ENCODE data around the gene EEIG1.
"Not testable (repeated sequence)": the region's sequence is repeated elsewhere in the genome, so short reads cannot be mapped to it uniquely, and the experiment has no call there.

Gene EEIG1

DNA sequence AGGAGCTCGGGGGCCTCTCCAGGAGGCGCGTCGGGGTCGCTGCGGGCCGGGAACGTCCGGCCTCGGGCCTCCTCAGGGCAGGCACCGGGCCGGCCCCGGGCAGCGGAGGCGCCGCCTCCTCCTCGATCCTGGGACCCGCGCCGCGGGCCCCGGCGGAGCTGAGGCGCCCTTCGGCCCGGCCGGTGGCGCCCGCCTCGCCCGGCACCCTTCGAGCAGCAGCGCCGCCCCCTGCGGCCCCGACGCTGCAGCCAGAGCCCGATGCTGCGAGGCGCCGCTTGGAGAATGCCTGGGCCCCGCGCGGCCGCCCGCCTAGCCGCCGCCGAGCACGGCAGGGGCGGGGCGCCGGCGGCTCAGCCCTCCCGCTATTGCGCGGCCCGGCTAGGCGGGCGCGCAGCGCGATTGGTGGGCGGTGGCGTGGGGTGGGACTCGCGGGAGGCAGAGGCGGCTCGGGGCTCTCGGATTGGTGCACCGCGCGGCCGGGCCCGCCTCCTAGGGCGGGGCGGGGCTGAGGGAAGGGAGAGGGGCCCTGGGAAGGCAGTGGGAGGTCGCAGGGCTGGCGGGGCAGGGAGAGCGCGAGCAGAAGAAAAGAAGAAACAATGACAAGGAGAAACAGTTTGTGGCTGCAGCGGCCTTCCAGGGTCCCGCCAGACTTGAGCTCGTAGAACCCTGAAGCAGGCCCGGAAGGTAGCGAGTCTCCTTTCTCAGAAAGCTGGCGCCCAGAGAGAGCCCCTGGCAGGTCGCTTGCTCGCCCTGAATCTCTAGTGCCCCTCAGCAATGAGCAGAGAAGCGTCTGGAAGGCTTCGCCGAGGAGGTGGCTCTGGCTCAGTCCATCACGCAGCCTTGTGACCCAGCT, at the start of gene EEIG1:
TSS of gene EEIG1 (minus strand) at position 284 of the 853 bp plus-strand sequence. CDS start 852 bp downstream, outside the sequence.
- peak; percentile 90 to 96 for DNase-seq (ENCODE audit: low read depth in 2 of 2, low spot score in 1 of 2)

DNA sequence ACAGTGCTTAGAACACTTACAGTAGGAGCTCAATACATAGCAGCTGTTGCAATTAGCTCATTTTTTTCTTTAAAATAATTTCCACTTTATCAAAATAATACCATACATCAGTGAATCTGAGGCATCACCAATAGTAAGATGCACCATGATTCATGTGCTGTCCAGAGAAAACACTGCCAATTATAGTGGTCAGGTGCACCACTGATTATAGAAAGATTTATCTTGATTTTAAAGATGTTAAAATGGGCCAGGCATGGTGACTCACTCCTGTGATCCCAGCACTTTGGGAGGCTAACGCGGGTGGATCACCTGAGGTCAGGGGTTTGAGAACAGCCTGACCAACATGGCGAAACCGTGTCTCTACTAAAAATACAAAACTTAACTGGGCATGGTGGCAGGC, 46.9 kb upstream of the EEIG1 start:
- no peak for DNase-seq (ENCODE audit: low read depth in 2 of 2, low spot score in 1 of 2)

DNA sequence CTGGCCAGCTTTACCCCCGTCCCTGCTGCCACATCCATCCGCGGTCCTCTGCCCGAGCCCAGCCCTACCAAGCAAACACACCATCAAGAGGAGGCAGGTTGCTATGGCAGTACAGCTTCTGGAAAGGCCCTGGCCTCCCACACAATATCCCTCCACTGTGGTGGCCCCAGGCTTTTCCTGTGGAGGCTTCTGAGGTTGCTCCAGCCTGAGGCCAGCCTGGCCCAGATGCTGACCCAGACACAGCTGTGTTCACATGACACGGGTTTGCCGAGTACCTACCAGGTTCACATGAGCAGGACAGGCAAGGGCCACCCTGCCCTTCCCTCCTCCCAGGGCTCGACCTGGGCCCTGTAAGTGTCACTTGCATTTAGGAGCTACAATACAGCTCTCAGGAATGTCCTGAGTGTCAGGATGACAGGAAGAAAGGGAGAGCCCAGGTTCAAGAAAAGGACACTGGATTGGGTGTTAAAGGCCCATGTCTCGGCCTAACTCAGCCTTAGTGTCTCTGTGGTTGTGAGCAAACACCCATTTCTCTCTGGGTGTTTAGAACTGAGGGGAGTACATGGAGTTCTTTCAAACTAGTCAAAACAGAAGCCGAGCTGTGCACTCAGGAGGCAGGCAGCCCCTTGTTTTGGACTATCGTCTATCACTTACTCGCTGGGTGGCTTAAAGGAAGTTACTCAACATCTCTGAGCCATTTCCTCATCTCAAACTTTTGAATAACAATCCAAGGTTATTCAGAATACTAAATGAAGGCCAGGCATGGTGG, 46.2 kb upstream of the EEIG1 start:
- no peak for DNase-seq (ENCODE audit: low read depth in 2 of 2, low spot score in 1 of 2)

DNA sequence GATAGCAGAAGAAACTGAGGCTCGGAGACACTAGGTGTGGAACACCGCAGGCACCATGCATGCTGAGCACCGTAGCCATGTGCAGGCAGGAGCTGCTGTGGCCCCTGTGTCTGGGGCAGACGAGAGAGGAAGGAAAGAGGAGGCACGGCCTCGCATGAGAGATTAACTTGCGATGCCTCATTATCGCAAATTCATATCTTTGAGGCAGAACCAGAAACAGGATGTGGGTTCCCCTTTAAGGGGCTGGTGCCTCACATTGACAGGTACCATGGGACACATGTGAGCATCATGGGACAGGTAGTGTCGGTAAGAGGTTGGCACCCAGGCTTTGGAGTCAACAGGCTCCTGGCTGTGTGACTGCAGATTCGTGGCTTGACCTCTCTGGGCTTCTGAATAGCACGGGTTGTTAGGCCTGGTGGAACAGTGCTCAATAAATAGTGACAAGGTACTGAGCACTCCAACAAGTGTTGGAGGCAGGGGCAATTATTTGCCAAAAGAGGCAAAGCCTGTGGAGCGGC, 45.5 kb upstream of the EEIG1 start:
- peak in 1 of 2 donors; percentile 59 for DNase-seq (ENCODE audit: low read depth in 2 of 2, low spot score in 1 of 2)

DNA sequence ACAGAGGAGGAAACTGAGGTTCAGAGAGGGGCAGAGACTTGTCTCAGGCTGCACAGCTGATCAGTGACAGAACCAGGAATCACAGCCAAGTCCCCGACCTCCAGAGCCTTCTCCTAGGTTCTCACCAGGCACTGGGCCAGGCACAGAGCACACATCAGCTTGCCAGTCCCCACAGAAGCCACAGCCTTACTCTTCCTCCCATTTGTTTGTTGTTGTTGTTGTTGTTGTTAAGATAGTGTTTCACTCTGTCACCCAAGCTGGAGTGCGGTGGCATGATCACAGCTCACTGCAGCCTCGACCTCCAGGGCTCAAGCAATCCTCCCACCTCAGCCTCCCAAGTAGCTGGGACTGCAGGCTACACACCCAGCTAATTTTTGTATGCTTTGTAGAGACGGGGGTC, 44.9 kb upstream of the EEIG1 start:
- no peak for DNase-seq (ENCODE audit: low read depth in 2 of 2, low spot score in 1 of 2)

DNA sequence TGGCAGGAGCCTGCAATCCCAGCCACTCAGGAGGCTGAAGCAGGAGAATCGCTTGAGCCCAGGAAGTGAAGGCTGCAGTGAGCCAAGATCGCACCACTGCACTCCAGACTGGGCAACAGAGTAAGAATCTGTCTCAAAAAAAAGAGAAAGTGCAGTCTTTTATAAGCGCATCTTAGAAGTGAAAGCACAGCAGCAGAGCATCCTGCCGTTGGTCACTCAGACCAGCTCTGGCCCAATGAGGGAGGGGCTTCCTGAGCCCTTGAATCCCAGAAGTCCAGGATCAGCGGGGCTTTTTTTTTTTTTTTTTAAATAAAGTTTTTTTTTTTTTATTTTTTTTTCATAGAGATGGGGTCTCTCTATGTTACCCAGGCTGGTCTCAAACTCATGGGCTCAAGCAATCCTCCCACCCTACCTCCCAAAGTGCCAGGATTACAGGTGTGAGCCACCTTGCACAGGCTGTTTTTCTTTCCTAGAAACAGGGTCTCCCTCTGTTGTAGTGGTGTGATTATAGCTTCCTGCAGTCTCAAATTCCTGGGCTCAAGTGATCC, 44.0 kb upstream of the EEIG1 start:
- no peak for DNase-seq (ENCODE audit: low read depth in 2 of 2, low spot score in 1 of 2)

DNA sequence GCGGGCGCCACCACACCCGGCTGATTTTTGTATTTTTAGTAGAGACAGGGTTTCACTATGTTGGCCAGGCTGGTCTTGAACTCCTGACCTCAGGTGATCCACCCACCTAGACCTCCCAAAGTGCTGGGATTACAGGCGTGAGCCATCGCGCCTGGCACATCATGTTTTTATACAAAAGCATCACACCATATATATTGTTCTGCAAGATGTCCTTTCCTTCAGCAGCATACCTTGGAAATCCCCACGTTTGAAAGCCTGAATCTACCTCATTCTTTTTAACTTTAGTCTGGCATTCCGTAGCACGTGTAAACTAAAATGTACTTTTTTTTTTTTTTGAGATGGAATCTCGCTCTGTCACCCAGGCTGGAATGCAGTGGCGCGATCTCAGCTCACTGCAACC, 42.9 kb upstream of the EEIG1 start:
- DNase-seq (ENCODE audit: low read depth in 2 of 2, low spot score in 1 of 2): not testable (repeated sequence)

DNA sequence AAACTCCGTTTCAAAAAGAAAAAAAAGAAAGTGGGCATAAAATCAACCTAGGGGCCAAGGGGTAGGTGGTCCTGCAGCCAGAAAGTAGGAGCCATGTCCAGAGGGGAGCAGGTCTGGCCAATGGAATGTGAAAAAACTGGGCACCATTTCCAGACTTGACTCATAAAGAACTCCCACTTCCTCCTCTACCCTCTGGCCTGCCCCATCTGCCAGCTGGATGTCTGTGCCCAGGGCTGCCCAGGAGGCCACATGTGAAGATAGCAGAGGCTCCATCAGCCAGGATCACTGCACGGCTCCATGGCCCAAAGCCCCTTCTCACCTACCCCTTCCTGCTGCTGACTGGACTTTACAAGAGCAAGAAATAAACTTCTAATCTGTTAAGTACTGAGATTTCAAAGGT, 42.1 kb upstream of the EEIG1 start:
- DNase-seq (ENCODE audit: low read depth in 2 of 2, low spot score in 1 of 2): no peak

DNA sequence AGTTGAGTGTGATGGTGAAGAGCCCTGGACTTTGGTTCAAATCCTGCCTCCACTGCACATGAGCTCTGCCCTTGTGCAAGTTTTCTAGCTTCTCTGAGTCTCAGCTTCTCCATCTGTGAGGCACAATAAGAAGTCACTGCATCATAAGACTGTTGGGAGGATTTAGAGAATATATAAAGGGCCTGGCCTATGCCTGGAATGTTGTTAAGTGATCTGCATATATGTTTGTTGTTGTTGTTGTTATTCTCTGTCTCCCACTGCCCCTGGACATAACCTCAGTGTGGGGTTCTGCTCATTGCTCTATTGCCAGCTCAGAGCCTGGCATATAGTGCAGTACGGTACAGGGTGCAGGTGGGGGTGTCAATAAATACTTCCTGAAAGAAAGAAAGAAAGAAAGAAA, 40.3 kb upstream of the EEIG1 start:
- DNase-seq (ENCODE audit: low read depth in 2 of 2, low spot score in 1 of 2): no peak

DNA sequence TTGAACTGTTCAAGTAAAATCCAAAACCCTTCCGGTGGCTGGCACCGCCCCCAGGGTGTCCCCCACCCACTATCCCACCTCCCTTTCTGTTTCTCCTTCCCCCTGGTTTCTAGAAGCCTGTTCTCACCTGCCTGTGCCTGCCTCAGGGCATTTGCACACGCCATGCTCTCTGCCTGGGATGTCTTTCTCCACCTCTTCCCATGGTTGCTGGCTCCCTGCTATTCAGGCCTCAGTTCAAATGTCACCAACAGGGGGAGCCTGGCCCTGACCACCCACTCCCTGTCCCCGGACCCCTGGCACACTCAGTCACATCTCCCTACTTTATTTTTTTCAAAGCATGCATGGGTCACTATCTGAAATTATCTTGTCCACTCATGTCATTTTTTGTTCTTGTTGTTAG, 39.9 kb upstream of the EEIG1 start:
- DNase-seq (ENCODE audit: low read depth in 2 of 2, low spot score in 1 of 2): no peak

DNA sequence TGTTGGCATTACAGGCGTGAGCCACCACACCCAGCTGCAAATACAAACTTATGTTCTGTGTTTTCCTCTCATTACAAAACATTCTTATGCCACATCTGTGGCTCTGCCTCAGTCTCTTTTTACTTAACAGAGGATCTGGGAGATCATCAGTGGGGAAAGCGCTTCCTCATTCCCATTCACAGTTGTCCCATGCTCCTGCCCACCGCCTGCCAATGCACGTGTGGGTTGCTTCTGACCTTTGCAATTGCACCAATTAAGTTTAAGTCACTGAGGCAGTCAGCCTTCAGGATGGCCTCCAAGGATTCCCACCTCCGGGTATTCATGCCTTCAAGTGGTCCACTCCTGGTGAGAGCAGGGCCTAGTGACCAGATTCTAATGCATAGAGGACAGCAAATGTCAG, 34.9 kb upstream of the EEIG1 start:
- DNase-seq (ENCODE audit: low read depth in 2 of 2, low spot score in 1 of 2): no peak

DNA sequence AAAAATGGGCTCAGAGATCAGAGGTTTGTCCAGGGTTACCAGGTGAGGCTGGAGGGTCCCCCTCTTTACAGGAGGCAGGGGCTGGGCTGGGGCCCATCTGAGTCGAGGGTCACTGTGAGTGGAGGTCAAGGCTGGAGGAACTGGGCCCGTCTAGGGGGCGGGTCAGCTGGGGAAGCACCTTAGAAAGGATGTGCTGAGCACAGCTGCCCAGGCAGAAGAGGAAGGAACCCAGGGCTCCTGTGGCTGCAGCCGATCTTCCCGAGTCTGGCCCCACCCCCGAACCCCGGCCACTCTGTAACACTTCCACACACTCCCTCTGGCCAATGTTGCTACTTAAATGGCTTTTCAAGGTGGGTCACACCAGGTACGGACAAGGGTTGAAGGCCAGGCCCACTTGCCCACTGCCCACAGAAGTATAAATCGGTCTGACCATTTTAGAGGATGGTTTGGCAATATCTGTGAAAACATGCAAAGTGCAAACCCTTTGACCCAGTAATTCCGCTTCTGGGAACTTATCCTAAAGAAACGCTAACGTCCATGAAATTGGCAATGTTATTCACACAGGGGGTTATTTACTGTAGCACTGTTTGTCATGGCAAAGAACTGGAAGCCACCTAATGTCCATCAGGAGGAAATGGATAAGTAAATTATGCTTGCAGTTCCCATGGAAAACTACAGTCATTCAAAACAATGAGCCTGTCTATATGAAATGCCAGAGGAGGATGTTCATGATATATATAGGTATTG, 30.5 kb upstream of the EEIG1 start:
- no peak for DNase-seq (ENCODE audit: low read depth in 2 of 2, low spot score in 1 of 2)

DNA sequence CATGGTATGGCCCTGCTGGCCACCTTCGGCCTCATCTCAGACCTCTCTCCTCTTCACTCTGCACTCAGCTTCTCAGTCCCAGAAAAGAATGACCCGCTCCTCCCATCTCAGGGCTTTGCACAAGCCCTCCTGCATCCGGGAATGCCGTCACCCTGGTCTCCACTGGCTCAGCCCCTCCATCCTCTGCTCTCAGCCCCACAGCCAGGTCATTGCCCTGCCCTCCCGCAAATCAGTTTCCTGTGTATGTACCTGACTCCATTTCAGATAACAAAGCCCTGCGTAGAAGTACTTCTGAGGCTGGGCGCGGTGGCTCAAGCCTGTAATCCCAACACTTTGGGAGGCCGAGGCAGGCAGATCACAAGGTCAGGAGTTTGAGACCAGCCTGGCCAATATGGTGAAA, 28.9 kb upstream of the EEIG1 start:
- DNase-seq (ENCODE audit: low read depth in 2 of 2, low spot score in 1 of 2): no peak

DNA sequence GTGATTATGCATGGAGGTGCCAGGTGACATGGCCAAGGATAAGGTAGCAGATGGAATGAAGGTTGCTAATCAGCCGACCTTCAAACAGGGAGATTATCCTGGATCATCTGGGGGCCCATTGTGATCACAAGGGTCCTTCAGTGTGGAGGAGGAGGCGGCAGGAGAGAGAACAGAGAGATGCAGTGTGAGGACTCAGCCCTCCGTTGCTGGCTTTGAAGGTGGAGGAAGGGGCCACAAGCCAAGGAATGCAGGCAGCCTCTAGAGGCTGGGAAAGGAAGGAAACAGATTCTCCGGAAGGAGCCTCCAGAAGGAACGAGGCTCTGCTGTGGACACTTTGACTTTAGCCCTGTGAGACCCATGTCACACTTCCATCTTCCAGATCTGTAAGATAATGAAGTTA, 27.4 kb upstream of the EEIG1 start:
- DNase-seq (ENCODE audit: low read depth in 2 of 2, low spot score in 1 of 2): no peak

DNA sequence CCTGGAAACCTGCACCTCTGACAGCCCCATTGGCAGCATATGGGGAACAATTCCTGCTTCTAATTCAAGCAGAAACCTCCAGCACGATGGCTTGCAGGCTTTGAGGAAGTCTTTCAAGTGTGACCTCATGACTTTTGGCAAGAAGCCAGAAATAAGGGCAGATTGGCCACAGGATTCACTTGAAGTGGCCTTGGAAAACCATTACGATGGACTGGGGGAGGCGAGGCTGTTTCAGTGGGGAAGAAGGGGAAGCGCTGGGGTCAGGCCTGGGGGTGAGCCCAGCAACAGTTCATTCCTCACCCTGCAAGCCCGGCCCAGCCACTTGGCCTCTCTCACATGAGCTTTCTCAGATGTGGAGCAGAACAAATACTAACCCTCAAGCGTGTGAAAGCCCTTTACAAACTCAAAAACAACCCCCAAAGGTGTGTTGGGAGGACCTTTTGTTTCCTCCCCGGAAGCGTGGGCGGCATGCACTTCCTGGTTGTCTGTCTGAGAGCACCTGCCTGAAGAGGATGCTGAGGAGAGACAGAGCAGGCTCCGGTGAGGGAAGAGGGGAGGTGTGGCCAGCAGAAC, 26.9 kb upstream of the EEIG1 start:
- DNase-seq (ENCODE audit: low read depth in 2 of 2, low spot score in 1 of 2): peak; percentile 70 to 85

DNA sequence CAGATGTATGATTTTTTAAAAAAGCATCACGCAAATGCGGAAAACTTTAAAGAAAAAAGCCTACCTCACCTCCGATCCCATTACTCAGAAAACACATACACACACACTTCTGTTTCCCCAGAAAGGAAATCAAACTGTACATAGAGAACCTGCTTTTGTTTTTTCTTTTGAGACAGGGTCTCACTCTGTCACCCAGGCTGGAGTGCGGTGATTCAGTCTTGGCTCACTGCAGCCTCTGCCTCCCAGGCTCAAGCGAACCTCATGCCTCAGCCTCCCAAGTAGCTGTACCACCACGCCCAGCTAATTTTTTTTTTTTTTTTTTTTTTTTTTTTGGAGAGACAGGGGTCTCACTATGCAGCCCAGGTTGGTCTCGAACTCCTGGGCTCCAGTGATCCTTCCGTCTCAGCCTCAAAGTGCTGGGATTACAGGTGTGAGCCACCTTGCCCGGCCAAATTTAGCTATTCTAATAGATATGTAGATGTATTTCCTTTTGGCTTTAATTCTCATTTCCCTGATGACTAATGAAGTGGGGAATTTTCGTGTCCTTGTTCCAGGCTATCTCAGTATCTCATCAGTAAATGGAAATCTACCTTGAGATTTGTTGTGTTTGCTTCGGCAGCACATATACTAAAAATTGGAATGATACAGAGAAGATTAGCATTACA, 25.7 kb upstream of the EEIG1 start:
- no peak for DNase-seq (ENCODE audit: low read depth in 2 of 2, low spot score in 1 of 2)

DNA sequence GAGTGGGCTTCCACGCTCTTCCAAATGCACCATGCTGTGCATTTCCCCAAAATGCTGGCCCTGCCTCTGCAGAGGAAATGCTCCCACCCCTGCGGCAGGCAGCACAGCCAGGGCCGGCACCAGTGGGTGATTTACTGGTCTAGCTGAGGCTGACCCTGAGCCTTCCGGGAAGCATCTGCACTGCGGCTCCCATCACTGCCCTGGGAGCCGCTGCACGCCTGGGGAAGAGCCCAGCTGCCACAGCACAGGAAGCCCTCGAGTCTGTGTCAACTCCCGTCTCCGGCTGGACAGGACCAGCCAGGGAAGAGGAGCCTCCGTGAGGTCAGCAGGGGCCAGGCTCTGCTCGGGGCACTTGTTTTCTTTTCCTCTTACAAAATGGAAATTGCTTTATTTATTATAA, 25.1 kb upstream of the EEIG1 start:
- no peak for DNase-seq (ENCODE audit: low read depth in 2 of 2, low spot score in 1 of 2)

DNA sequence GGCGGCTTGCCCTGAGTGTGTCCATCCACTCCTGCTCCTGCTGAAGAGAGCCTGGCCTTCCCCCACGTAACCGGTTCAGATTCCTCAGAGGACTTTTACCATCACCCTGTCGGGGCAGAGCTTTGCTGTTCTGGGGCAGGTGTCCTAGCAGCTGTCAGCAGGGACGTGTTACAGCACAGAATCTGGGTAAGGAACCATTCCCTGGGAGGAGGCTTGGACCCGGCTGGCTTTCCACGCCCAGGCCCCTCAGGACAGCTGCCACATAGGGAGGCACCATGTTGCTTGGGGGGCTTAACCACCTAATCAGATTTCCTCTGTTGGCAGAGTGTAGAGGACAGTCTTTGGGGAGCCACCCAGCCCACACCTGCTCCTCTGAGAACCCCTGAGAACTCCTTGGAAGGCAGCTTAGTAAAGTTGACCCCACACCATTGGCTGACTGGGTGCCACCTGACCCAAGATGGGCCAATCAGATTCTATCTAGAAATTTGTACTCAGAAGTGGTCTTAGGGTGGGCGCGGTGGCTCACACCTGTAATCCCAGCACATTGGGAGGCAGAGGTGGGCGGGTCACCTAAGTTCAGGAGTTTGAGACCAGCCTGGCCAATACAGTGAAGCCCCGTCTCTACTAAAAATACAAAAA, 23.3 kb upstream of the EEIG1 start:
- no peak for DNase-seq (ENCODE audit: low read depth in 2 of 2, low spot score in 1 of 2)

DNA sequence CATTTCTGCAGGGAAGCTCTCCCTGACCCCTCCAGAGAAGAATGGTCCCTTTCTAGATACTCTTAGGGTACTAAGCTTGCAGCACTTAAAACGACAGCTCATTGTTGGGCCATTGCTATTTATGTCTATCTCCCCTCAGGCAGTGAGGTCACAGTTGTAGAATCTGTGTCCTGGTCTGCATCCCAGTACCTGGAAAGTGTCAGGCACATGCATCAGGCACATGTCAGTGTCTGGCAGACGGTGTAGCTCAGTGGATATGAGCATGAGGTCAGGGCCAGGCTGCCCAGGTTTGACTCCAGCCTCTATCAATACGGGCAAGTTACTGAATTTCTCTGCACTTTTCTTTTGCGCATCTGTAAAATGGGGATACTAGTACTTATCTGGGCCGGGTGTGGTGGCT, 22.2 kb upstream of the EEIG1 start:
- no peak for DNase-seq (ENCODE audit: low read depth in 2 of 2, low spot score in 1 of 2)

DNA sequence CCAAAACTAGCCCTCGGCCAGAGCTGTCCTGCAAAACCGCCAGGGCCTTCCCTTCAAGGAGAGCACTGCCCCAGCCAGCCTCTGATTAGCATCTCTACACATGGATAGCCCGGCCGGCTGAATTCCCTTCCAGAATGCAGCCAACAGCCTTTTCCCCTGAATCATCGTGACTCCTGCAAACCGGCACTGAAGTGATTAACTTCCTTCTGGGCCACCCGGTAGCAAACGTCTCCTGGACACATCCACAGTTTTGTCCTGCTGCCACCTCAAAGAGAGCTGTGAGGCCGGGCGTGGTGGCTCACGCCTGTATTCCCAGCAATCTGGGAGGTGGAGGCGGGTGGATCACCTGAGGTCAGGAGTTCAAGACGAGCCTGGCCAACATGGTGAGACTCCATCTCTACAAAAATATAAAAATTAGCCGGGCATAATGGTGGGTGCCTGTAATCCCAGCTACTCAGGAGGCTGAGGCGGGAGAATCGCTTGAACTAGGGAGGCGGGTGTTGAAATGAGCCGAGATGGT, 21.1 kb upstream of the EEIG1 start:
- no peak for DNase-seq (ENCODE audit: low read depth in 2 of 2, low spot score in 1 of 2)
